Measurements from ENCODE around the gene PHOSPHO1.

DNA sequence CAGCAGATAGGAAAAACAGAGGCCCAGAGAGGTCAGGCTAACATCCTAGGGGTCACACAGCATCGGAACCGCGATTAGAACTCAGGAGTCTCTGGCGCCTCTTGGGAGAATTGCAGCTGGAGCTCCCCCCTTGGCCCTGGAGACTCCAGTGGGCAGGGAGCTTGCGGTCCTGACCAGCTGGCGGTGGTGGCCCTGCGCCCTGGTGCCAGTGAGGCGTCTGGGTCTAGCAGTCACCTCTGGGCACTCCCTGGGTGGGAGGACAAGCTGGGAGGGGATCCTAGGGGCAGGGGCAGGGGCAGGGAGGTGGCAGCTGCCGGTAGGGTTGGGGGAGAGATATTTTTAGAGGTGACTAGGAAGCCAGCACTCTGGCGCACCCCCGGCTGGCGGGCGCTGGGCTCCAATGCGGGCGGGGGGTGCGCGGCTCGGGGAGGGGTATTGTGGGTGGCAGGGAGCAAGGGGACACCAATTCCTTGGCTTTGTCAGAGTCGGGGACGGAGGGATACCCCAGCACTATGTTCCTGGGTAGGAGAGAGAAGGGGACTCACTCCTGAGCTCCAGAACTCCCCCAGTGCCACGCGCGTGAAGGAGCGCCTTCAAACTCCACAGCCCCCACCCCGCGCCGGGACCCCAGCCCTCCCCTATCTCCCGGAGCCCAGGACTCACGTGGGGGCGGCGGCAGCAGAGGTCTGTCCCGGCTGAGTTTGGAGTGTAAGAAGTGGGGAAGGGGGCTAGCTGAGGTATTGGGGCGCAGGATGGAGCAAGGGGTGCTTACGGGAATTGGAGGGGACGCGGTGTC lies 584 bp downstream of the PHOSPHO1 start:
- TF ChIP-seq, protein P1, sequence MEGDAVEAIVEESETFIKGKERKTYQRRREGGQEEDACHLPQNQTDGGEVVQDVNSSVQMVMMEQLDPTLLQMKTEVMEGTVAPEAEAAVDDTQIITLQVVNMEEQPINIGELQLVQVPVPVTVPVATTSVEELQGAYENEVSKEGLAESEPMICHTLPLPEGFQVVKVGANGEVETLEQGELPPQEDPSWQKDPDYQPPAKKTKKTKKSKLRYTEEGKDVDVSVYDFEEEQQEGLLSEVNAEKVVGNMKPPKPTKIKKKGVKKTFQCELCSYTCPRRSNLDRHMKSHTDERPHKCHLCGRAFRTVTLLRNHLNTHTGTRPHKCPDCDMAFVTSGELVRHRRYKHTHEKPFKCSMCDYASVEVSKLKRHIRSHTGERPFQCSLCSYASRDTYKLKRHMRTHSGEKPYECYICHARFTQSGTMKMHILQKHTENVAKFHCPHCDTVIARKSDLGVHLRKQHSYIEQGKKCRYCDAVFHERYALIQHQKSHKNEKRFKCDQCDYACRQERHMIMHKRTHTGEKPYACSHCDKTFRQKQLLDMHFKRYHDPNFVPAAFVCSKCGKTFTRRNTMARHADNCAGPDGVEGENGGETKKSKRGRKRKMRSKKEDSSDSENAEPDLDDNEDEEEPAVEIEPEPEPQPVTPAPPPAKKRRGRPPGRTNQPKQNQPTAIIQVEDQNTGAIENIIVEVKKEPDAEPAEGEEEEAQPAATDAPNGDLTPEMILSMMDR (IDR thresholded peaks at IDR 0.05) = no peak
- TF ChIP-seq, protein P2, sequence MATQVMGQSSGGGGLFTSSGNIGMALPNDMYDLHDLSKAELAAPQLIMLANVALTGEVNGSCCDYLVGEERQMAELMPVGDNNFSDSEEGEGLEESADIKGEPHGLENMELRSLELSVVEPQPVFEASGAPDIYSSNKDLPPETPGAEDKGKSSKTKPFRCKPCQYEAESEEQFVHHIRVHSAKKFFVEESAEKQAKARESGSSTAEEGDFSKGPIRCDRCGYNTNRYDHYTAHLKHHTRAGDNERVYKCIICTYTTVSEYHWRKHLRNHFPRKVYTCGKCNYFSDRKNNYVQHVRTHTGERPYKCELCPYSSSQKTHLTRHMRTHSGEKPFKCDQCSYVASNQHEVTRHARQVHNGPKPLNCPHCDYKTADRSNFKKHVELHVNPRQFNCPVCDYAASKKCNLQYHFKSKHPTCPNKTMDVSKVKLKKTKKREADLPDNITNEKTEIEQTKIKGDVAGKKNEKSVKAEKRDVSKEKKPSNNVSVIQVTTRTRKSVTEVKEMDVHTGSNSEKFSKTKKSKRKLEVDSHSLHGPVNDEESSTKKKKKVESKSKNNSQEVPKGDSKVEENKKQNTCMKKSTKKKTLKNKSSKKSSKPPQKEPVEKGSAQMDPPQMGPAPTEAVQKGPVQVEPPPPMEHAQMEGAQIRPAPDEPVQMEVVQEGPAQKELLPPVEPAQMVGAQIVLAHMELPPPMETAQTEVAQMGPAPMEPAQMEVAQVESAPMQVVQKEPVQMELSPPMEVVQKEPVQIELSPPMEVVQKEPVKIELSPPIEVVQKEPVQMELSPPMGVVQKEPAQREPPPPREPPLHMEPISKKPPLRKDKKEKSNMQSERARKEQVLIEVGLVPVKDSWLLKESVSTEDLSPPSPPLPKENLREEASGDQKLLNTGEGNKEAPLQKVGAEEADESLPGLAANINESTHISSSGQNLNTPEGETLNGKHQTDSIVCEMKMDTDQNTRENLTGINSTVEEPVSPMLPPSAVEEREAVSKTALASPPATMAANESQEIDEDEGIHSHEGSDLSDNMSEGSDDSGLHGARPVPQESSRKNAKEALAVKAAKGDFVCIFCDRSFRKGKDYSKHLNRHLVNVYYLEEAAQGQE (IDR thresholded peaks at IDR 0.05; ENCODE audit: insufficient read depth in 1 of 2, low read depth in 2 of 2, low read length in 1 of 2) = no peak
- TF ChIP-seq POLR2AphosphoS5 (IDR thresholded peaks at IDR 0.05; ENCODE audit: low read depth, low read length) (no peak), SIN3A (IDR thresholded peaks at IDR 0.05; ENCODE audit: borderline replicate concordance, insufficient read depth, low read depth, low read length) (no peak)

All from Panc1 (cell line).